NCI-H748 treated with DMSO at 0.1 percent for 48 hours (cell line): ENCODE data around the gene ROCK1.
A peak's percentile ranks its signal among the peaks of the same experiment; 100 is the strongest.
"Not testable (repeated sequence)": the region's sequence is repeated elsewhere in the genome, so short reads cannot be mapped to it uniquely, and the experiment has no call there.

Source experiments
- DNase-seq: peaks from one replicate; lab custom pipeline; 2025; lab: John Stamatoyannopoulos, UW

ROCK1 gene

GRCh38 chr18:21111346-21112139 lies at the start of gene ROCK1:
Gene ROCK1 (minus strand): TSS chr18:21111813. CDS start chr18:21110910, 903 bp downstream.
- peak; percentile 87 for DNase-seq

DNA sequence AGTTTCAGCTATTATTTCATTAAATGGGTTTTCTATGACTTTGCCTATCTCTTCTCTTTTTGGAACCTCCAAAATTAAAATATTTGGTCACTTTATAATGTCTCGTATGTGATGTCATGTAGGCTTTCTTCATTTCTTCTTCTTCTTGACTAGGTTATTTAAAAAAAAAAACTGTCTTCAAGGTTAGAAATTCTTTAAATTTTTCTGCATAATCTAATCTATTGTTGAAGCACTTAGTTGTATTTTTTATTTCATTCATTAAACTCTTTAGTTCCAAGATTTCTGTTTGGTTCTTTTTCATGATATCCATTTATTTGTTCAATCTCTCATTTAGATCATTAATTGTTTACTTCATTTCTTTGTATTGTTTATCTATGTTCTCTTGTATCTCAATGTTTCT lies 43.8 kb upstream of the ROCK1 start:
- no peak for DNase-seq

- no peak for DNase-seq
Measured at GRCh38 chr18:21146016-21146415, 34.4 kb upstream of the ROCK1 start.

- no peak for DNase-seq
Measured at GRCh38 chr18:21145371-21145770, 33.8 kb upstream of the ROCK1 start.

GRCh38 chr18:21141668-21142422 lies 30.2 kb upstream of the ROCK1 start:
- DNase-seq, result no peak

- not testable (repeated sequence) for DNase-seq
Measured at GRCh38 chr18:21137719-21138488, 26.3 kb upstream of the ROCK1 start.

- no peak for DNase-seq
Measured at GRCh38 chr18:21134895-21135294, 23.3 kb upstream of the ROCK1 start.

GRCh38 chr18:21132398-21132918 lies 20.8 kb upstream of the ROCK1 start:
- no peak for DNase-seq

- DNase-seq, result no peak
Measured at GRCh38 chr18:21131698-21132227, 20.1 kb upstream of the ROCK1 start.

DNA sequence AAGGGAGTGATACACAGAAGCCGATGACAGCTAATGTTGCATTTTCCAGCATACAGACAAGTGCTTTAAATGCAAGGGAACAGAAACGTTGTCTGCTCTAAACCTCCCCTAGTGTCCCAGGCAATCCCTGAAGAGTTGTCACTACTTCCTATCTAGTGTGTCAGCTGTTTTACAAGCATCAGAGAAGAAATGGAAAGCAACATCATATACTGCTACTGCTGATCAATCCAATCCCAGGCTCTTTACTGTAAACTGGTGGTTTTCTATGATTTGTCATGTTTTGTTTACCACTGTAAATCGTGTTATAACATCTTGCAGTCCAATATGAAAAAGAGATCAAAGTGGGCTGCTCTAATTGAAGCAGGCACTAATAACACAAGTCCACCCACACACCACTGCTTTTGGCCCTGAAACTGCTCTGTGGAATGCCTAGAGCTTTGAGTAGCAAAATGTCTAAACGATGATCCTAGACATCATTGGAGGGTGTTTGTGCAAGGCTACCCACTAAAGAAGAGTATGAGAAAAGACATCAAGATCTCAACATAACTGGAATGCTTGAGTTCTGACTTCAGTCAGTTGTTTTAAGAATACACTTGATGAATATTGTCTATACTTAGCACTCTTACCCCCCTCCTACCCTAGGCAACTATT lies 18.1 kb upstream of the ROCK1 start:
- no peak for DNase-seq

GRCh38 chr18:21123290-21123926 lies 11.8 kb upstream of the ROCK1 start:
- DNase-seq, result no peak

- DNase-seq, result no peak
Measured at GRCh38 chr18:21118806-21119205, 7.2 kb upstream of the ROCK1 start.

DNA sequence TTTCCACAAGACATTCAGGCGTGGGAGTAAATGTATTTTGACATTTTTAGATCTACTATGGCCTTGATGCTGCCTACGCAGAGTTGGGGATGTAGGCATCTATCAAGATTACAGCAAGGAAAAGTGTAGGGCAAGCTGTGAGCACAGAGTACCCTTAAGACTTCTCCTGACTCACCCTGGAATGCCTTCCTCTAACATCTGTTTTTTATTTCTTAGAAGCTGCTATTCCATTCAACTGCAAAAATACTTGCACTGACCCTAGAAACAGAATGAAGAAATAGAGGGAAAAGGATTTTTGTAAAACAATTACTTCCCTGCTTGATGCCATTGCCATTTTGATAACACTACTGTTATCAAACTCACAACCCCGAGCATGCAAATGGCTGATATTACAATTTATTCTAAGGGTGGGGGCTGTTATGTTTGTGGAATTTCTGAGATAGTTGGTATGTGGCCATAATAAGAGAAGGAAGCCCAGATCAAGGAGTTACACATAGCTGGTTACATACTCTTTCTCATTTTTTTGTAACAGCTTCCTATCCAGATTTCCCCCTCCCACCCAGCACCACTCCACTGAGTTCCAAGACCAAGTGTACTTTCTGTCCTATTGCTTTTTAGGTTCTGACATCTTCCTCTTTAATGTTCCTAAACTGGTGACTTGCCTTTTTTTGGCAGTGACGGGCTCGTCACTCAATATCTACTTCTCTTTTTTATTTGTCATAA lies 6.0 kb upstream of the ROCK1 start:
- no peak for DNase-seq

DNA sequence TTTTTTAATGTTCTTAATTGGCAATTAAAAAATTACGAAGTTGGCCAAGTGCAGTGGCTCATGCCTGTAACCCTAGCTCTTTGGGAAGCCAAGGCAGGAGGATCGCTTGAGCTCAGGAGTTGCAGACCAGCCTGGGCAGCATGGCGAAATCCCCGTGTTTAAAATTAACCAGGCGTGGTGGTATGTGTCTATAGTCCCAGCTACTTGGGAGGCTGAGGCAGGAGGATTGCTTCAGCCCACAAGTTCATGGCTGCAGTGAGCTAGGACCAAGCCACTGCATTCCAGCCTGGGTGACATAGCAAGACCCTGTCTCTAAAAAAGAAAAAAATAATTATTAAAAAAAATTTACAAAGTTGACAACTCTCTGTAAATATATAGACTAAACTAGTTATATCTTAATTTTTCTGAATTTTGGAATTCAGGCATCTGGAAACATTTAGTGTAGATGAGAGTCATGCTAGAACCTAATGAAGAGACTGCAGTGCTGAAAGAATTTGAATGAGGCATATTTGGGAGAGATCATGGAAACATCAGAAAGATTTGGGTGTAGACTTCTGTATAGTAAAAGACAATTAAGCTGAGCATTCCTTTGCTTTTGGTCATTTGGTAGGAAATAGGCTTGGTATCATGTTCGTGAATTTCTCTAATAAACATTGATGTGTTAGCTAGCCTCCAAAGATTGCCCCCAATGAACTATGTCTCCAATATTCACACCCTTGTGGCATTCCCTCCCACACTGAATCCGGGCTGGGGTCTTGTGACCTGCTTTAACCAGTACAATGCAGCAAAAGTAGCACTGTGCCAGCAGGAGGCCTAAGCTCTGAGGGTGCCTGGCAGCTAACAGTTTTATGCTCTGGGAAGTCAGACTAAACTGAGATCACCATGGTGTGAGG lies 4.2 kb upstream of the ROCK1 start:
- DNase-seq, result no peak

DNA sequence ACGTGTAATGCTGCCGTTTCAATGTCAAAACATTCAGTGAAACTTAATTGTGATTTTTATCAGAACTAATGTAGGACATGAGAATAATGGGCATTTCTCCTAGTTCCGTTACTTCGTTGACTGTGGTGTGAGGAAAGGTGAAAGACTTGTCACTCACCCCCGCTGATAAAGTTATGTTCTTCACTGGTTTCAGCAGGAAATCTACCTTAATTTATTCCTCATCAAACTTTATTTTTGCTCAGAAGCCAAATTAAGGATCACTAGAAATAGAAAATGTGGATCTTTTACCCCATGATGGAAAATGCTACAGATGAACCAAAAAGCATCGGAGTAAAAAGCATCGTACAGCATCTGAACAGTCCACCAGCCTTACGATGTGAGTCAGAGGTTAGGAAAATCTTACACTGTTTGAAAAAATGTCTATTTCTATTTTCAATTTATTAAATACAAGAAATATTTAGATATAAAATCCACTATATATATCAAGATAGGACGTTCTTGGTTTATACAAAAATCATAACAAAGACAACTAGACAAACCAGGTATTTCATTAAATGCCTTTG lies 1.0 kb upstream of the ROCK1 start:
- DNase-seq, result no peak

- no peak for DNase-seq
Measured at GRCh38 chr18:21112140-21112473, 494 bp upstream of the ROCK1 start.

- no peak for DNase-seq
Measured at GRCh38 chr18:21110713-21111345, 784 bp downstream of the ROCK1 start.

GRCh38 chr18:21109936-21110712 lies 1.5 kb downstream of the ROCK1 start:
- DNase-seq, result peak; percentile 48
